Stimulated activated CD8-positive, alpha-beta memory T cell treated with anti-CD3 and anti-CD28 coated beads, Interleukin-7, amount 100 ng/mL, for 1 hour (primary cell): Measurements from ENCODE around the gene NARF.
A peak's percentile ranks its signal among the peaks of the same experiment; 100 is the strongest.
"Not testable (repeated sequence)": the region's sequence is repeated elsewhere in the genome, so short reads cannot be mapped to it uniquely, and the experiment has no call there.

Experiments
- DNase-seq, 2 donors: peaks; one replicate each; pipeline ENCODE4 v3.0.0-alpha.2; 2020; ENCODE audit warnings: low read depth in 2 of 2

NARF gene

DNA sequence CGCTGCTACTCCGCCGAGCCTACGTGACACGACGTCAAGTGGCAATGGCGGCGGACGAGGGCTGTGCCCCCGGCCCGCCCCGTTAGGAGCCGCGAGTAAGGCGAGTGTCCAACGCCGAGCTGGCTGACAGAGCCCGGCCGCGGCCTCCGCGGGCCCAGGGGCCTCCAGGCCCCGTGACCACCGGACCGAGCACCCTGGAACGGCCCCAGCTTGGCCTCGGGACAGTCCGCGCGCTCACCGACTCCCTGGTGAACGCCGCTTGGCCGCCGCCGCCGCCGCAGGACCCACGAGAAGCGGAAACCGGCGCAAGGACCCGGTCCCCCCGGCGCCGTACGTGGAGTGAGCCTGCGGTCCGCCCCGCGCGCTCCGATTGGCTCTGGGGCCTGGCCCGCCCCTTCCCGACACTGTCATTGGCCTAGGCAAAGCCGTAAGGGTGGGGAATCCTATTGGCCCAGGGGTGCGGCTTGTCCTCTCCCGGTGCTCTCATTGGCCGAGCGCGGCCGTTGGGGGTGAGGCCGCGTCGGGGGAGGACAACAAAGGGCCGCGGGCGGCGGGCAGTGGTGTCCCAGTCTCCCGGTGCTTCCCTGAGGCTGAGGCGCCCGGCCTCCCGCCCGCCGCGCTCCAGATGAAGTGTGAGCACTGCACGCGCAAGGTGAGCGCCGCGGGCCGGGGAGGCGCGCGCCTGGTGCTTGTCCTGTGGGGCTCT, at the start of gene NARF:
NARF (plus strand) TSS at position 563 of the 706 bp plus-strand sequence; CDS start at position 626, 63 bp downstream.
- DNase-seq = peak; percentile 90 to 91

DNA sequence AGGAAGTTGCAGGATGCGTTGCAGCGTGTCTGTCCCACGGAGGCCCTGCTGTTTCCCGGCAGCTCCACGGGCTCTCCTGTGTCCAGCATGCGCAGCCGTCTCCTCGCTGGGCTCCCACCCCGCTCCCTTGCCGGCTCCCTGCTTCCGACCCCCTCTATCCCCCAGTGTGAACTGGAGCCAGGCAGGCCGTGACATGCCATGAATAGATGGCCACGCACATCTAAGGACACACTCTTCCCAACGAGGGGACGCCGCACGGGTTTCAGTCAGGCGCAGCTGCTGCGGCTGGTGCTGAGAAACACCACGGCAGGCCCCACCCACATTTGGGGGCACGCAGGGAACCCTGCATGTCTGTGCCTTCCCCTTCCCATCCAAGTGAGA, 49.6 kb upstream of the NARF start:
- no peak for DNase-seq

DNA sequence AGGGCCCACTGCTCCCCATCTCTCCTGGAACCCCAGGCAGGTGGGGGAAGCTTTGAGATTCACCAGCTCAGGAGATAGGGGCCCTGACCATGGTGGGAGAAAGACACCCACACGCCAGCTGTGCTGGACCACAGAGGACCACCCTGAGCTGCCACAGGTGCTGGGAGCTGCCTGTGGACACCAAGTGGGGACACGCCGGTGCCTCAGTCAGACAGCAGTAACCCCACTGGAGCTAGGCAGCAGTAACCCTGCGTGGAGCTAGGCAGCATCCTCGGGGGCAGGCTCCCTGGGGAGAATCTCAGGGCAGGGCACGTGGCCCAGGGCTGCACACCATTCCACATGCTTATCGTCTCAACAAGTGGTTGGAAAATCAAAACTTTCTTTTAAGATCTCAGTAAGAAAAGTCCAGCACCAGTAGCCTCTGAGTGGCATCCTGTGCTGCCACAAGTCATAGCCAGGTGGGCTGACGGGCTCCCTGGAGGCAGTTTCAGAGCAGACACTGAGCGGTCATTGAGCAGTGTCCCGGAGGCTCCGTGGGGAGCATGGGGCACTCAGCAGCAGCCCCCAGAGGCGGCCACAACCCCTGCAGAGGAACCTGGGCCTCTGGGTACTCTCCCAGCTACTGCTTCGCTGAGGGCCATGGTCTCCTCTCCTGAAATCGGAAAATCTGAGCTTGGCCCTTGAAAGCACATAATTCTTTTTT, 48.4 kb upstream of the NARF start:
- DNase-seq = no peak

DNA sequence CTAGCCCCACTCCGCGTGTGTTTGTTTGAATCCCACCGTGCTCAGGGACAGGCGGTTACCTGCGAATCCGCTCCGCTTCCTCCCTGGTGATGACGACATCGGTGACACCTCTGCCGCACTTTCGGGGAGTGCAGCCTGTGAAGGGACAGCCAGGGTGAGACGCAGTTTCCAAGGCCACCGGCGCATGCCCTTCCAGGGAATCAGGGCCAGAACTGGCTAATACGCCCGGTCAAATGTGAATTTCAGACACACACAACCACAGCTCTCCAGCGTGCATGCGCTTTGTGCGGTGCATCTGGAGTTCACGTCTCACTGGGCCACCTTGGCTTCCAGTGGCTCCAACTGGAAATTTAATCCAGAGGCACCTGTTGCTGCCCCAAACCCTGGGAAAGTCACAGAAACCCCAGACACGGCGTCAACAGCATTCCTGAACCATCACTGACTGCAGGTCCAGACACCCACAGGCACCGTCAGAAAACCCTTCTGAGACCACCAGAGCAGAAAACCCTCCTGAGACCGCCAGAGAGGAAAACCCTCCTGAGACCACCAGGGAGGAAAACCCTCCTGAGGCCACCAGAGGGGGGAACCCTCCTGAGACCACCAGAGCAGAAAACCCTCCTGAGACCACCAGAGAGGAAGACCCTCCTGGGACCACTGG, 47.0 kb upstream of the NARF start:
- DNase-seq = no peak

DNA sequence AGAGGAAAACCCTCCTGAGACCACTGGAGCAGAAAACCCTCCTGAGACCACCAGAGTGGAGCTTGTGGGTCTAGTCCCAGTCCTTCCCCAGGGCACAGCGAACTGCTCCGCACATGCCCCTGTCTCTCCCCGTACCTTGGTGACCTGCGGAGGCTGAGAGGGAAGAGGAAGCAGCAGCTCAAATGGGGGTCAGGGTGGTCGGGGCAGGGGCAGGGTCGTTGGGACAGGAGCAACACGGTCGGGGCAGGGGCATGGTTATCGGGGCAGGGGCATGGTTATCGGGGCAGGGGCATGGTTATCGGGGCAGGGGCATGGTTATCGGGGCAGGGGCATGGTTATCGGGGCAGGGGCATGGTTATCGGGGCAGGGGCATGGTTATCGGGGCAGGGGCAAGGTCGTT, 46.5 kb upstream of the NARF start:
- not testable (repeated sequence) for DNase-seq

DNA sequence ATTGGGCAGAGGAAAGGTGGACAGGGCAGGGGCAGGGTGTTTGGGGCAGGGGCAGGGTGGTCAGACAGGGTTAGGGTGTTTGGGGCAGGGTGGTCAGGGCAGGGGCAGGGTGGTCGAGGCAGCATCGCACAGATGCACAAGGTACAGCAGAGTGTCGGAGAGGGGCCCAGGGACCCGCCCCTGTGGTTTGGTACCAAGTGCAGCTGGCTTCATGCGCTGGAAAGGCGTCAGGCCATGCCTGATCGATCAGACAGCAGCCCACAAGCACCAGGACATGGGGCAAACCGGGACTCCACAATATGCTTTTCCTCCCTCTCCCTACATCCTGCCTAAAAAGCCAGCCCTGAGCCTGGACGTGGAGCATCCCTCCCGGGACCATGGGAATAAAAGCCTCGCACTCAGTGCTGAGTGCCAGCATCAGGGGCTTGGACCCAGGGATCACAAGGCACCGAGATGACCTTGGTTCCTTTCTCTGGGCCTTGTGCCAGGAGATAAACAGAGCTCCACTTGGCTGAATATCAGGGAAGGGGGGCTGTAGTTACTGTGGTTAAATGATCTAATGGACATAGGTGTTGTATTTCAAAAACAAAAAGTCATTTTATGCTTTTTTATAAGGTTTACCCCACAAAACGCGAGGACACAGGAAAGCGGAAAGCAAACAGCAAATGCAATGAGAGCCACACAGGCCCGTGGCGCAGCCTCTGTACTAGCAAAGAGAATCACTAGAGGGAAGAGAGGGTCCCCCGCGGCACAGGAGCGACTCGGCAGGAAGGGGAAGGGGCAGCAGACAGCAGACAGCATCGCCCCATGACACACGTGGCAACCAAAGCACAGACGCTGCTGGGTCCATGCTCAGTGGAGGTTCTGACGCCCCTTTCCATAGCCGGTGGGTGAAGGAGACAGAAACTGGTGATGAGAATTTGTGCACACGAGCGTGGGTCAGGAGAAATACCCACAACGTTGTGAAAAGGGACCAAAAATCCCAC, 45.7 kb upstream of the NARF start:
- DNase-seq = no peak

DNA sequence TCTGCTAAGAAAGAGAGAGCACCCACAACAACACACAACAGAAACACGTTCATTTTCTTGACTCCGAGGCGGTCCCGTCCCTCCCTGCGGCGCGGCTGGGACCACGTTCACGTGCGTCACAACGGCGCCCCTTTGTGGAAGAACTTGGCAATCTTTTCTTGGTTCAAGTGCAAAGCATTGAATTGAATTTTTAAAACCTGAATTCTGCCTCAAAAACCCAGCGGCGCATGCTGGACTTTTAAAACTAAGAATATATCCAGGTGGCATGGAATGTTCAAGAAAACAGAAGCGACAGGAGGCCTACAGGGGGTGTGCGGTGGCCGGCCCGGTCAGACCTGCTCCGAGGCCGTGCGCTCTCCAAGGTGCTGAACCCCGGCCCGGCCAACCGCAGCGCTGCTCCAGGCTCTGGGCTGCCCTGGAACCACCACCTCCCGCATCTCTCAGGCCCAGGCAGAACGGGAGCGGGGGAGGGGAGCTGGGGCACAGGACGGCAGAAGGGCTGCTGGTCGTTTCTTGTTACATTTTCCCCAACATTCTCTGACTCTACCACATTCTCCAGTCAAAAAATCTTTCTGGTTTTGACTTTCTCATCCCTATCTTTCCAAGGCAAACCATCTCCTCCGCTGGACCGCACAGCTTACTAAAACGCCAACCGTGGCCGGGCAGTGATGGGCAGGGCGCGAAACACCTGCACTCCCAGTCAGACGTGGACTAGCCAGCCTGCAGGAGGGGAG, 43.8 kb upstream of the NARF start:
- DNase-seq = peak; percentile 34 to 46

DNA sequence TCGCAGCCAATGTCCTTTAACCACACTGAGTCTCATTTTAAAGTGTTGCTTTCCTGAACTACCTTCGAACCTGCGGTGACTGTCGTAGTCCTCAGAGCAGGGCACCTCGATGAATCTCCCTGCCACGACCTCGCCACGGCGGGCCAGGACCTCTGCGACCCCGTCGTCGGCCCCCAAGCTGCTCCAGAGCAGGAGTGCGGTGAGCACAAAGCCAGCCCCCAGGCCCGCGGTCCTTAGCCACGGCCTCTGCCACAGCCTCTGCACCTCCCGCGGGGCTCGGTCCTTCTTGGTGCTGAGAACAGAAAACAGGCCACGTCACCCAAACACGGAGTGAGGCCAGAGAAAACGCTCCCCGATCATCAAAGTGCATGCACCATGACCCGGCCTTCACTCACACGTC, 43.2 kb upstream of the NARF start:
- DNase-seq = no peak

DNA sequence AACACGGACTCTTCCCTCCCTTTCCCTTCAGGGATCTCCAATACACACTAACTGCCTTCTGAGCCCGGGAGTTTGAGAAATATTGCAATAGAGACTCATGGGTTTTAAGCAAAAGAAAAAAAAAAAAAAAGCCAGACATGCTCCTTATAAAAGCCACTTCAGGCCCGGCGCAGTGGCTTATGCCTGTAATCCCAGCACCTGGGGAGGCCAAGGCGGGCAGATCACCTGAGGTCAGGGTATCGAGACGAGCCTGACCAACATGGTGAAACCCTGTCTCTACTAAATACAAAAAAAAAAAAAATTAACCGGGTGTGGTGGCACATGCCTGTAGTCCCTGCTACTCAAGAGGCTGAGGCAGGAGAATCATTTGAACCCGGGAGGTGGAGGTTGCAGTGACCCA, 42.8 kb upstream of the NARF start:
- no peak for DNase-seq

DNA sequence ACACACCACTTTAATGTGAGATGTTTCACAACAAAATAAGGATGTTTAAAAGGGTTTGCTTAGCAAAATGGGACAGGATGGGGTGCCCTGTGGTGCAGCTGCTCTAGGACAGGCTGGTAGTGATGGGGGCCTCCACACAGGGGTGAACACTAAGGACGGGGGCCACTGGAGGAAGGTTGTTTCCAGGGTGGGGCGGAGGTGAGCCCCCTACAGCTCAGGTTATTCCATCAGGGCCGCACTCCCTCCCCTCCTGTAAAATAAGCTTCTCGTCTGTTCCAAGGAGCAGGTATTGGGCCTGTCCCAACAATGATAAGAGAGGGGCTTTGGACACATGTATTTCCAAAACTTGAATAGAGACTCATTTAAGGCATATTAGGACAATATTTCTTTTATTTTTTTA, 42.3 kb upstream of the NARF start:
- no peak for DNase-seq

DNA sequence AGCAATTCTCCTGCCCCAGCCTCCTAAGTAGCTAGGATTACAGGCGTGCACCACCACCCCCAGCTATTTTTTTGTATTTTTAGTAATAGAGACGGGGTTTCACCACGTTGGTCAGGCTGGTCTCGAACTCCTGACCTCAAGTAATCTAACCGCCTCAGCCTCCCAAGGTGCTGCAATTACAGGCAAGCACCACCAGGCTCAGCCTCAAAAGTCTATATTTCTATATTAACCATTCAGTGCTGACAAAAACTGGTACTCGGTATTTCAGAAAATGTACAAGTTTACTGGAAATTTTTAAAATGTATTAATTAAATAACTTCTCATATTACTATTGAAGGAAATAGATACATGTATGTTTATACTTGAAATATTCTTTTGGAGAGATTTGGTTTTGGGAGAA, 41.8 kb upstream of the NARF start:
- no peak for DNase-seq

DNA sequence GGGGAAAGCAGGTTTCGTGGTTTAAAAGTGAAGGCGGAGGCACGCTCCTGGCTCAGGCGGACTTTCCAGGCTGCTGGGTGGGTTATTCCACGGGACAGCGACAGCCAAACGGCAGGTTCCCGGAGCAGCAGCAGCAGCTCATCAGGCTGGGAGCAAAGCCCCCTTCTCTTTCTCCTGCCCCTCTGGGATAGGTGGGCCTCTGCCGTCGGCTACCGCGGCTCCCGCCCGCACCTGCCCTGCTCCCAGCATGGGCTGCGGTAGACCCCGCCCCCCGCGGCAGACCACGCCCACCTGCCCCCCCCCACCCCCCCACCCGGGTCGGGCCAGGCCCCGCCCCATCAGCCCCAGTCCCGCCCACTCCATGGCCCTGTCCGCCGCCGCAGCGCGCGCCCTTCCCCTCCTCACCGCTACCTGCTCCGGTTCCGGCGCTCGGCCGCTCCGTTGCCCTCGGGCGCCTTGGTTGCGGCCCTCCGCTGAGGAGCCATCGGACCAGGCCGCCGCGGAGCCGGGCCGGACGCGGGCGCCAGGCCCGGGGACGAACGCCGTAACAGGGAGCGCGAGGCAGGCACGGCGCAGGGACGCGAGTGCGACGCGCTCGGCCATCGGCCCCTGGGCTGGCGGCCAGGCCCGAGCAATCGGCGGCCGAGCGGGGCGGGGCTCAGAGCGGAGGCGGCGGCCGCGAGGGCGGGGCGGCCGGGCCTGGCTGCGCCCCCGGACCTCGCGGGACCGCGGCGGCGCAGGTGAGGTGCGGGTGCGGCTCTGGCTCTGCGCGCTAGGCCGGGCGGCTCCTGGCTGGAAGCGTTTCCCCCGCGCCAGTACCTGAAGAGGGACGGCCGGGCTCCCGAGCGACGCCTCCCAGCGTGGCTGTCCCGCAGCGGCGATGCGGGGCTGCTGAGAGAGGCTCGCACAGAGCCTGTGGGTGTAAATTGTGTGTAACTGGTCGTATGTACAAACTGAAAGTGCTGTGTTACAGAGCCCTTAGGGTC, 40.2 kb upstream of the NARF start, which contains the start of the genes HEXD and OGFOD3:
HEXD (plus strand) TSS at position 347 of the 986 bp plus-strand sequence. CDS start 1,453 bp downstream, outside the sequence.
OGFOD3 (minus strand) TSS at position 586 of the 986 bp plus-strand sequence; CDS start at position 485, 101 bp downstream.
- peak; percentile 69 to 70 for DNase-seq

DNA sequence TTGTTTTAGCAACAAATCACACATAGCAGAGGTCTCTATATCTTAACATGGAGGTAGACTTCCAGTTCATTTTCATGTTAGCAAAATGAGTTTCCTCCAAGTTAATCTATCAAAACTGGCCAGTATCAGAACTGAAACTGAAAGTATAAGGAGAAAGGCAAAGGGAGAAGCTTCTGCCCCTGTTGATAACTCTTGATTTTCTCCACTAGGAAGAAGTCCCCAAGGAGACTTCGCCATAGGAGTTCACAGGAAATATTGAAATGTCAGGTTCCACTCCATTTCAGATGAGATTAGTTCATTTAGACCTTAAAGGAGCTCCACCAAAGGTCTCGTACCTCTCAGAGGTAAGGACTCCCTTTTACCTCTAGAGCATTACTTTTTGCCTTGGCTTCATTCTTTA, 39.0 kb upstream of the NARF start:
- DNase-seq = no peak

DNA sequence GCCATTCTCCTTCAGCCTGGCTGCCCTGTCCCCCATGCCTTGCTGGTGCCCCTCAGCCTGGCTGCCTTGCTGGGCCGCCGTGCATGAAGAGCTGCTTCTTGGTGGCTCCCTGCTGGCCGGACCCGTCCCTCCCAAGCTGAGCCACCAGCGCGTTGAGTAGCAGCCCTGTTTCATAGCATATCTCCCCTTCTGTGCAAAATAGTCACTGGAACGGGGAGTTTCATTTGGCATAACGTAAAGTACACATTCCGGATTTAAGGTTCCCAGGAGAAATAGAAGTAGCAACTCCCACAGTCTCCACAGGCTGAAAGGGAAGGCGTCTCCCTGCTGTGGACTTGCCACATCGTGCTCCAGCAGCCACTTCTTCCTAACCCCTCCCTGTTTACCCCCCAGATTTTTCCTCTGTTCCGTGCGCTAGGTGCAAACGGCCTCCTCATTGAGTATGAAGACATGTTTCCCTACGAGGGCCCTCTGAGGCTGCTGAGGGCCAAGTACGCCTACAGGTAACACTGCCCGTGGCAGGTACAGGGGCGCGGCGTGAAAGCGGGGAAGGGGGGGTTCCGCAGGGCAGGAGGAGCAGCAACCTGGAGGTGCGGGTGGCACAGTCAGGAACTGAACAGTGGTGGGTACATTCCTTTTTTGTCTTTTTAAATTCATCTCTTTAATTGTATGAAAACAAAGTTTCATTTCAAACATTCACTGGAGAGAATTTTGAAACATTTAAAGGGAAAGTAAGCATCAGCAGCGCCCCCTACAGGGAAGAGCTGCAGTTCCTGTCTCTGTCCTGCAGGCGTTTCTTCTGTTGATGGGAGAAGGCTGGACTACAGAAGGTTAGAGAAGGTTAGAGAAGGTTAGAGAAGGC, 34.3 kb upstream of the NARF start:
- DNase-seq = no peak

DNA sequence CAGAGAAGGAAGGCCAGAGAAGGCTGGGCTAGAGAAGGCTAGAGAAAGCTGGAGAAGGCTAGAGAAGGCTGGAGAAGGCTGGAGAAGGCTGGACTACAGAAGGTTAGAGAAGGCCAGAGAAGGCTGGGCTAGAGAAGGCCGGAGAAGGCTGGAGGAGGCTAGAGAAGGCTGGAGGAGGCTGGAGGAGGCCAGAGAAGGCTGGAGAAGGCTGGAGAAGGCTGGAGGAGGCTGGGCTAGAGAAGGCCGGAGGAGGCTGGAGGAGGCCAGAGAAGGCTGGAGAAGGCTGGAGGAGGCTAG, 33.7 kb upstream of the NARF start:
- no peak for DNase-seq

DNA sequence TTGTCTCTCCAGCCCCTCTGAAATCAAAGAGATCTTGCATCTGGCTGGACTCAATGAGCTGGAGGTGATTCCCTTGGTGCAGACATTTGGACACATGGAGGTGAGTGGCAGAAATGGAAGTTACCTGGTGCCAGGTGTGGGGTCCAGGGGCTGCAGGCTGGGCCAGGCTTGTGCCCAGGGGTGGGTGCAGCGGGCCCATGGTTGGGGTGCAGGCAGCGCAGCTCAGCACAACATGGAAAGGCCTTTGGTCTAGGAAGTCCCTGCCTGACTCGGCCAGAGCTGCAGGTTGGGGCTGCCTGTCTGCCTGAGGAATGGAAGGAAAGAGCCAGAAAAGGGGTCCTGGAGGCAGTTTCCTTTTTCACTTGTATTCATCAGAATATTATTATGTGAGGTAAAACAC, 30.0 kb upstream of the NARF start:
- no peak for DNase-seq

DNA sequence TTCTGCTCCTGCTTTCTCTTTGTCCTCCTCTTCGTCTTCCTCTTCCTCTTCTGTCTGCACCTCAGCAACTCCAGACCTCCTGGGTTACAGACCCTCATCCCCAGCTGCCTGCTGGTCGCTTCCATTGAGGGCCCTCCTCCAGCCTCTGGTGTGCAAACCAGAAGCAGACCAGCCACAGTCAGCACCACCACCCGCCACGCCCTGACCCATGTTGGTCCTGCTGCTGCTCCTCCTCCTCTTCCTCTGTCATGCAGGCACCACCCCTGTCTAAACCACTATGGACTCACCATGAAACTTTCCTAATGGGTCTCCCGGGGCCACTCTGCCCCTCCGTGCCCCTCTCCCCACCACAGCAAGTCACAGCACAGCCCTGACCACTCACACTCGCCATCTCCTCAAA, 28.7 kb upstream of the NARF start:
- DNase-seq = no peak

DNA sequence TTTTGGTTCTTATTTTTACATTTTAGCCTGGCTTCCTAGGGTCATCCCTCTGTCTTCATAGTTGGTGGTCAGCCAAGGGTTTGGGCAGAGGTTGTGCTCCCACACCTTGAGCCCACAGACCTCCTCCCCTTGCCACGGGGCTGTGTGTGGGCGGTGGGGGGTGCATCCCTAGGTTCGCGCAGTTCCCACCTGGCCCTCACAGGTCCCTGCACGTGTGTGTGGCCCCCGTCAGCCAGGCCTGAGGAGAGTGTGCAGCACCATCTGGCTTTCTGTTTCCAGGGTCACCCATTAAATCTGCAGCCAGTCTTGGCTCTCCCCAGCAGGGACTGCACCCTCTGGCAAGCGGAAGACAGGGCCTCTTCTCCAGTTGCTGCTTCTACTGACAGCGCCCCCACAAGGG, 26.5 kb upstream of the NARF start:
- no peak for DNase-seq
